Lower lobe of right lung (tissue), 2 donors: Measurements from ENCODE around the gene TFCP2L1. TPM values are rescaled to one million over a fixed set of nuclear protein-coding genes. Genes with fewer than 3 reads are reported as not detected.

Experiments
- ATAC-seq, 2 donors: fragments of 200-7000 bp; cut with Tn5 transposase; one replicate each; pipeline ENCODE4 v1.9.1; 2020 to 2022; ENCODE audit warnings: mild to moderate bottlenecking in 2 of 2, moderate library complexity in 2 of 2
- DNase-seq: peaks from one replicate; pipeline ENCODE4 v3.0.0-alpha.2; 2020
- H3K27ac ChIP-seq: fragments of 200-600 bp; one replicate; pipeline ENCODE4 v1.8.0; 2022
- H3K27me3 ChIP-seq: fragments of 200-600 bp; one replicate; pipeline ENCODE4 v1.8.0; 2022; ENCODE audit warnings: low read depth
- H3K36me3 ChIP-seq: fragments of 200-600 bp; one replicate; pipeline ENCODE4 v1.8.0; 2022; ENCODE audit warnings: mild to moderate bottlenecking
- H3K4me1 ChIP-seq: fragments of 200-600 bp; one replicate; pipeline ENCODE4 v1.8.0; 2022
- H3K4me3 ChIP-seq: fragments of 200-600 bp; one replicate; pipeline ENCODE4 v1.8.0; 2022; ENCODE audit warnings: mild to moderate bottlenecking
- H3K9me3 ChIP-seq: fragments of 200-600 bp; one replicate; pipeline ENCODE4 v1.8.0; 2022
- intact Hi-C: fragments of 100-400 bp; cut with DNase I; formaldehyde crosslinking; loops from one replicate; pipeline ENCODE4 v1.11.0; 2022
- total RNA-seq: library from RNA; stranded (reverse); fragmentation: NEBNext Ultra II Directional; extraction: Animal tissue kit (Norgen Biotek cat#: 25700); gene quantifications from one replicate; pipeline ENCODE4 v1.2.1, GENCODE V29; 2021
- TF ChIP-seq, protein P1 (sequence below): fragments of 200-600 bp; IDR thresholded peaks from one replicate; pipeline ENCODE4 v1.8.0; 2022; ENCODE audit warnings: antibody characterized with exemption, mild to moderate bottlenecking
- donor health status: DM: no; HTN: yes; CAD: no; lungs with severe emphysema.

Gene TFCP2L1
- total RNA-seq, 1 donor from 2014 or later = 19.2 TPM

DNA sequence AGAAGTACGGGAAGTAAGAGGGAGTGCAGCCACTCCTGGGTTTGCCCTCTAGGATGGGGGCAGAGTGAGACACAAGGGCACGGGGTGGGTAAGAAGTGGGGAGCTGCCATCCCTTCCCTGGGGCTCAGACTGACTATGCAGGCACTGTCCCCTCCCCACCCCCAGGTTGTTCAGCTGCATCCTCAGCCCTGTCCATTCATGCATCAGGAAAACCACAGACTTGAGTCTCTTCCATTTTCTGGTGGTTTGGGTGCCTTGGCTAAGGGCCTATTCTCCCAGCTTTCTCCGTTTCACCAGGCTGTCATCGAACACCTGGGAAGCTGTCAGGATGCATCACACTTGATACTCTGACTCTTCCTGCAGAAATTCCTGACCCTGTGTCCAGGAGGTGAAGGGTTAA lies 111.9 kb downstream of the TFCP2L1 start:
- H3K27me3 ChIP-seq = no peaks in the 10 kb centered on the region
- H3K9me3 ChIP-seq = peaks cover 7% of the 10 kb centered on the region
- no peak overlapping the region for H3K4me3 ChIP-seq
- no peaks in the 10 kb centered on the region for H3K4me1 ChIP-seq
- TF ChIP-seq, protein P1, sequence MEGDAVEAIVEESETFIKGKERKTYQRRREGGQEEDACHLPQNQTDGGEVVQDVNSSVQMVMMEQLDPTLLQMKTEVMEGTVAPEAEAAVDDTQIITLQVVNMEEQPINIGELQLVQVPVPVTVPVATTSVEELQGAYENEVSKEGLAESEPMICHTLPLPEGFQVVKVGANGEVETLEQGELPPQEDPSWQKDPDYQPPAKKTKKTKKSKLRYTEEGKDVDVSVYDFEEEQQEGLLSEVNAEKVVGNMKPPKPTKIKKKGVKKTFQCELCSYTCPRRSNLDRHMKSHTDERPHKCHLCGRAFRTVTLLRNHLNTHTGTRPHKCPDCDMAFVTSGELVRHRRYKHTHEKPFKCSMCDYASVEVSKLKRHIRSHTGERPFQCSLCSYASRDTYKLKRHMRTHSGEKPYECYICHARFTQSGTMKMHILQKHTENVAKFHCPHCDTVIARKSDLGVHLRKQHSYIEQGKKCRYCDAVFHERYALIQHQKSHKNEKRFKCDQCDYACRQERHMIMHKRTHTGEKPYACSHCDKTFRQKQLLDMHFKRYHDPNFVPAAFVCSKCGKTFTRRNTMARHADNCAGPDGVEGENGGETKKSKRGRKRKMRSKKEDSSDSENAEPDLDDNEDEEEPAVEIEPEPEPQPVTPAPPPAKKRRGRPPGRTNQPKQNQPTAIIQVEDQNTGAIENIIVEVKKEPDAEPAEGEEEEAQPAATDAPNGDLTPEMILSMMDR = no peak
- DNase-seq (no peak), ATAC-seq (no peak)
- no peaks in the 10 kb centered on the region for H3K36me3 ChIP-seq
- intact Hi-C loops = no loop called here
- no peak overlapping the region for H3K27ac ChIP-seq

DNA sequence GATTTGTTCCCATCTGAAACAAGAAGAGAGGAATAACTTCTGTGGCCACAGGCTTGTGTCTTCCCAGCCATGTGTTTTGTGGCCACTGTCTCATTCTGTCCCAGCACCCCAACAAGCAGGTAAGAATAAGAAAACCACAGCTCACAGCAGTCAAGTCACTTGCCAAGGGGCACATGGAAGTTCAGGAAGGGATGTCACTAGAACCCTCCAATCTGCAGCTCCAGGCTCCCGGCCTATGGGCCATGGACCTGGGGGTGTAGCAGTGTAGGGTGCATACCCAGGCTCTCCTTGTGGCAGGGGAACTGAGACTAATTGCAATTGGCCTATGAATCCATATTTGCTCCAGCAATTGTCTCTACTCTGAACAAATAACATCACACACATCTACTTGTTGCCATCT lies 112.5 kb downstream of the TFCP2L1 start:
- intact Hi-C loops = no loop called here
- no peak for DNase-seq
- peaks cover 7% of the 10 kb centered on the region for H3K9me3 ChIP-seq
- H3K4me1 ChIP-seq = no peaks in the 10 kb centered on the region
- H3K27ac ChIP-seq = no peak overlapping the region
- TF ChIP-seq, protein P1 = no peak
- H3K36me3 ChIP-seq = no peaks in the 10 kb centered on the region
- no peaks in the 10 kb centered on the region for H3K27me3 ChIP-seq
- no peak for ATAC-seq
- H3K4me3 ChIP-seq = no peak overlapping the region

DNA sequence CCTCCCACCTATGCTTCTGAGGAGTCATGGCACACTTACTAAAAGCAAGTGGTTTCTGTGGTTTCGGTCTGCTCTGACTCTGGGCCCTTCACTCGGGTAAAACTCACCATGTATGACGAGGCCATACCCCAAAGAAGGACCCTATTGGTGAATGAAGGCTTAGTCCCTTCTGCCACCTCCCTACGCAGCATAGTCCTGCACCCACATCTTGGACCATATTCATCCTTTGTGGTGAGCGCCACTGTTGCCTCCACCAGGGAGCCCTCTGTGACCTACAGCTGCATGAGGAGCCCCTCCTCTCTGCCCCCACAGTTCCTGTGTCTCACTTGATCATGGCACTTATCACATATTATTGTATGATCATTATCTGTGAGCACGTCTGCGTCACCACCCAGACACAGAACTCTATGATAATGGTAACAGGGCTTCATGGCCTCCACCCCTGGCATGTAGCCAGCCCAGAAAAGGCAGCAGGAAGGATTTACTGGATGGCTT lies 113.3 kb downstream of the TFCP2L1 start:
- no peak for ATAC-seq
- Histone ChIP-seq H3K27me3 (no peaks in the 10 kb centered on the region), H3K36me3 (no peaks in the 10 kb centered on the region), H3K4me3 (no peak overlapping the region), H3K27ac (no peak overlapping the region), H3K4me1 (no peaks in the 10 kb centered on the region), H3K9me3 (peaks cover 7% of the 10 kb centered on the region)
- TF ChIP-seq, protein P1 = no peak
- intact Hi-C loops = no loop called here
- DNase-seq = no peak

DNA sequence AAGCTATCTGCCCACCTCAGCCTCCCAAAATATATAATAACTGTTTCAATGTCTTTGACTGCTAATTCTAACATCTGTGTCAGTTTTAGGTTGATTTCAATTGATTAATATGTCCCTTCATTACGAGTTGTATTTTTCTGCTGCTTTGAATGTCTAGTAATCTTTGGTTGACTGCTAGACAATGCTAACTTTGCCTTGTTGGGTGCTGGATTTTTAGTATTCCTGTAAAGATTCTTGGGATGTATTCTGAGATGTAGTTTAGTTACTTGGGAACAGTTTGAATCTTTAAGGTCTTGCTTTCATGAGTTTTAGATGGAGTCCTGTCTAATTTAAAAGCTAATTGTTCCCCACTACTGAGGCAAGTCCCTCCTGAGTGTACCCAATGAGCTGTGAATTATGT lies 114.4 kb downstream of the TFCP2L1 start:
- H3K4me3 ChIP-seq = no peak overlapping the region
- intact Hi-C loops = no loop called here
- no peak for DNase-seq
- no peak for ATAC-seq
- no peaks in the 10 kb centered on the region for H3K27me3 ChIP-seq
- no peaks in the 10 kb centered on the region for H3K4me1 ChIP-seq
- TF ChIP-seq, protein P1 = no peak
- H3K36me3 ChIP-seq = no peaks in the 10 kb centered on the region
- H3K9me3 ChIP-seq = peaks cover 7% of the 10 kb centered on the region
- H3K27ac ChIP-seq = no peak overlapping the region

DNA sequence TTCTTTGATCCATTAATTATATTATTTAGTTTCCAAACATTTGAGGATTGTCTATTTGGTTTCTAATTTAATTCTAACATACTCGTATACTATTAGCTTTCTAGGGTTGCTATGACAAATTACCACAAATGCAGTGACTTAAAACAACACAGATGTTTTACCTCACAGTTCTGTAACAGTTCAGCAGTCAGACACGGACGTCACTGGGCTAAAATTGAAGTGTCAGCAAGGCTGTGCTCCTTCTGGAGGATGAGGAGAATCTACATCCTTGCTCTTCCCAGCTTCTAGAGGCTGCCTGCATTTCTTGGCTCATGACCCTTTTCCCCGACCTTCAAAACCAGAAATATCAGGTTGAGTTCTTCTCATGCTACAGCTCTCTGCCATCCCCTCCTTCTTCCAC lies 117.6 kb downstream of the TFCP2L1 start:
- TF ChIP-seq, protein P1 = no peak
- H3K27ac ChIP-seq = no peak overlapping the region
- DNase-seq (no peak), ATAC-seq (no peak)
- H3K36me3 ChIP-seq = no peaks in the 10 kb centered on the region
- peaks cover 7% of the 10 kb centered on the region for H3K9me3 ChIP-seq
- H3K27me3 ChIP-seq = no peaks in the 10 kb centered on the region
- no peak overlapping the region for H3K4me3 ChIP-seq
- intact Hi-C loops = no loop called here
- H3K4me1 ChIP-seq = no peaks in the 10 kb centered on the region

Other genes with a start within 250 kb of the TFCP2L1 start
- gene RNU4ATAC, start 245.7 kb upstream of the TFCP2L1 start, total RNA-seq = 24.8 TPM